GM23338 (cell line): ENCODE results near the gene CADM4. TPM values are rescaled to one million over a fixed set of nuclear protein-coding genes. Genes with fewer than 3 reads are reported as not detected.

ENCODE experiments used
- ATAC-seq: fragments of 200-7000 bp; cut with Tn5 transposase; 3 replicates; pipeline ENCODE4 v1.9.1; 2020
- DNase-seq: peaks from one replicate; pipeline ENCODE4 v3.0.0-alpha.2; 2015; ENCODE audit warnings: low spot score
- H2AFZ ChIP-seq: fragments of 200-600 bp; sonication (generic); 2 replicates; pipeline ENCODE4 v1.8.0; 2016; ENCODE audit warnings: antibody characterized with exemption, mild to moderate bottlenecking, moderate library complexity
- H3F3A ChIP-seq: fragments of 200-600 bp; sonication (generic); replicated peaks from 2 replicates; pipeline ENCODE4 v1.8.0; 2017; ENCODE audit warnings: antibody characterized with exemption, mixed run types, low read depth
- H3K27ac ChIP-seq: fragments of 200-600 bp; sonication (generic); 2 replicates; pipeline ENCODE4 v1.6.1; 2016; ENCODE audit warnings: low read depth
- H3K27me3 ChIP-seq: fragments of 200-600 bp; sonication (generic); 2 replicates; pipeline ENCODE4 v1.8.0; 2016; ENCODE audit warnings: mild to moderate bottlenecking, mixed run types, moderate library complexity; ENCODE audit not compliant: insufficient read depth
- H3K36me3 ChIP-seq: fragments of 200-600 bp; sonication (generic); 2 replicates; pipeline ENCODE4 v1.8.0; 2016; ENCODE audit warnings: mild to moderate bottlenecking; ENCODE audit not compliant: insufficient read depth
- H3K4me1 ChIP-seq: fragments of 200-600 bp; sonication (generic); 2 replicates; pipeline ENCODE4 v1.8.0; 2016; ENCODE audit warnings: mild to moderate bottlenecking, moderate library complexity; ENCODE audit not compliant: insufficient read depth
- H3K4me2 ChIP-seq: fragments of 200-600 bp; sonication (generic); 2 replicates; pipeline ENCODE4 v1.7.1; 2017; ENCODE audit warnings: mixed run types
- H3K4me3 ChIP-seq: fragments of 200-600 bp; sonication (generic); 2 replicates; pipeline ENCODE4 v1.6.1; 2016; ENCODE audit warnings: mixed run types
- H3K79me2 ChIP-seq: fragments of 200-600 bp; sonication (generic); replicated peaks from 2 replicates; pipeline ENCODE4 v1.8.0; 2017; ENCODE audit warnings: mild to moderate bottlenecking; ENCODE audit not compliant: insufficient read depth
- H3K9me2 ChIP-seq: fragments of 200-600 bp; sonication (generic); 2 replicates; pipeline ENCODE4 v1.8.0; 2017; ENCODE audit not compliant: insufficient read depth
- H4K20me1 ChIP-seq: fragments of 200-600 bp; sonication (generic); replicated peaks from 2 replicates; pipeline ENCODE4 v1.8.0; 2017; ENCODE audit warnings: mild to moderate bottlenecking; ENCODE audit not compliant: insufficient read depth
- H3K27ac Mint-ChIP-seq: 2 replicates; pipeline ENCODE4 v1.8.0; 2020; ENCODE audit warnings: inconsistent platforms, mild to moderate bottlenecking, moderate library complexity, mixed read lengths
- H3K27me3 Mint-ChIP-seq: 3 replicates; pipeline ENCODE4 v1.8.0; 2022; ENCODE audit warnings: low read depth, mild to moderate bottlenecking, moderate library complexity, mixed read lengths, inconsistent platforms; ENCODE audit not compliant: insufficient read depth, poor library complexity
- H3K36me3 Mint-ChIP-seq: 3 replicates; pipeline ENCODE4 v1.8.0; 2021; ENCODE audit warnings: low read depth, mild to moderate bottlenecking, inconsistent platforms, moderate library complexity, mixed read lengths
- H3K4me1 Mint-ChIP-seq: 3 replicates; pipeline ENCODE4 v1.8.0; 2020; ENCODE audit warnings: mild to moderate bottlenecking, inconsistent platforms, mixed read lengths
- H3K4me3 Mint-ChIP-seq: 3 replicates; pipeline ENCODE4 v1.8.0; 2021; ENCODE audit warnings: moderate library complexity, mild to moderate bottlenecking, inconsistent platforms, mixed read lengths
- H3K9me3 Mint-ChIP-seq: 3 replicates; pipeline ENCODE4 v1.8.0; 2020; ENCODE audit warnings: moderate library complexity, mild to moderate bottlenecking, inconsistent platforms, mixed read lengths
- CTCF ChIP-seq, 2 experiments: fragments of 200-600 bp in 1 of 2; sonication (generic) in 1 of 2; conservative IDR thresholded peaks; 2 replicates each; pipeline versions ENCODE4 v1.5.1 to v1.6.1; 2016 to 2017; ENCODE audit warnings: antibody characterized with exemption in 2 of 2, low read depth in 2 of 2, mild to moderate bottlenecking in 2 of 2, moderate library complexity in 1 of 2
- EZH2phosphoT487 ChIP-seq: fragments of 200-600 bp; sonication (generic); IDR thresholded peaks from one replicate; pipeline ENCODE4 v1.8.1; 2018; ENCODE audit warnings: antibody characterized with exemption; ENCODE audit not compliant: unreplicated experiment
- JUNB ChIP-seq: IDR thresholded peaks from one replicate; pipeline ENCODE4 v1.6.1; 2016; ENCODE audit warnings: antibody characterized with exemption; ENCODE audit not compliant: unreplicated experiment
- NANOG ChIP-seq: IDR thresholded peaks from 2 replicates; pipeline ENCODE4 v1.6.1; 2016; ENCODE audit warnings: antibody characterized with exemption, borderline replicate concordance
- STAT1 ChIP-seq: IDR thresholded peaks from one replicate; pipeline ENCODE4 v1.6.1; 2016; ENCODE audit warnings: antibody characterized with exemption; ENCODE audit not compliant: unreplicated experiment
- ZNF114 ChIP-seq: fragments of 250-450 bp; sonication (Bioruptor Pico); IDR thresholded peaks from 2 replicates; pipeline ENCODE4 v1.5.0; 2020; ENCODE audit warnings: mild to moderate bottlenecking, moderate library complexity
- ZNF331 ChIP-seq: fragments of 250-450 bp; sonication (Bioruptor Pico); IDR thresholded peaks from 2 replicates; pipeline ENCODE4 v1.5.0; 2020; ENCODE audit warnings: low read depth, mild to moderate bottlenecking, moderate library complexity
- polyA plus RNA-seq: library from polyadenylated mRNA; unstranded; fragments of >200 nt; fragmentation: Nextera tagmentation; extraction: Ambion mirVana; gene quantifications from 2 replicates; pipeline ENCODE4 v1.2.1, GENCODE V29; 2016
- total RNA-seq: library from RNA; depleted of rRNA; stranded (reverse); fragments of >200 nt; shearing (Covaris generic); gene quantifications from 2 replicates; pipeline ENCODE4 v1.2.3, GENCODE V29; 2014
- TF ChIP-seq, protein P1 (sequence below): IDR thresholded peaks from one replicate; pipeline ENCODE4 v1.6.1; 2018; ENCODE audit warnings: antibody characterized with exemption; ENCODE audit not compliant: unreplicated experiment
- TF ChIP-seq, protein P2 (sequence below): IDR thresholded peaks from 2 replicates; pipeline ENCODE4 v1.6.1; 2016; ENCODE audit warnings: antibody characterized with exemption

CADM4 gene
- total and polyA plus RNA-seq, 2 experiments from 2014 or later: 3.7 to 21.2 TPM

DNA sequence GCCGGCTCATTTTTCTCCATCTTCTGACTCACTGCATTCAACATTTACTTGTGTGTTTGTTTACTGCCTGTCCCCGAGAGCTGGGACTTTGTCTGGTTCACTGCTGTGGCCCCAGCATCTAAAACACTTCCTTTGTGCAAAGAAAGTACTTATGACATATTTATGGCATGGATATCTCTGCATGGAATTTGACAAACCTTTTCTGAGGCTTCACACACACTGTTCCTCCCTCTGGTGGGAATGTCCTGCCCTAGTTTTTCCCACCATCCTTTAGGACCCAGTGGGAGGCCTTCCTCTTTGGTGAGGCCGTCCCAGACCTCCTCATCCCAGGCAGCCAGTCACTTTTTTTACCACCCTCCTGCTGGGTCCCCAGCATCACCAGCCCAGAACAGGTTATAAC is 29.2 kb downstream of the CADM4 start:
- Histone ChIP-seq H3K79me2 (peaks cover 6% of the 10 kb centered on the region; the same call in 1 of the 2 replicates), H4K20me1 (no peaks in the 10 kb centered on the region; the same call in 1 of the 2 replicates), H3K9me2 (no peaks in the 10 kb centered on the region), H3K4me1 (no peaks in the 10 kb centered on the region), H3K27me3 (no peaks in the 10 kb centered on the region), H3K27ac (no peak overlapping the region), H2AFZ (no peak overlapping the region), H3F3A (no peaks in the 10 kb centered on the region), H3K36me3 (no peaks in the 10 kb centered on the region), H3K4me3 (no peak overlapping the region), H3K4me2 (no peak overlapping the region)
- Mint-ChIP-seq H3K27me3 (peaks cover 18% of the 10 kb centered on the region), H3K4me3 (no peak overlapping the region; the same call in 2 of the 3 replicates), H3K36me3 (peaks cover 36% of the 10 kb centered on the region), H3K27ac (no peak overlapping the region), H3K9me3 (peaks cover 11% of the 10 kb centered on the region), H3K4me1 (peaks cover 9% of the 10 kb centered on the region)
- ATAC-seq (no peak; the same call in 2 of the 3 replicates), DNase-seq (no peak)
- TF ChIP-seq, protein P1, sequence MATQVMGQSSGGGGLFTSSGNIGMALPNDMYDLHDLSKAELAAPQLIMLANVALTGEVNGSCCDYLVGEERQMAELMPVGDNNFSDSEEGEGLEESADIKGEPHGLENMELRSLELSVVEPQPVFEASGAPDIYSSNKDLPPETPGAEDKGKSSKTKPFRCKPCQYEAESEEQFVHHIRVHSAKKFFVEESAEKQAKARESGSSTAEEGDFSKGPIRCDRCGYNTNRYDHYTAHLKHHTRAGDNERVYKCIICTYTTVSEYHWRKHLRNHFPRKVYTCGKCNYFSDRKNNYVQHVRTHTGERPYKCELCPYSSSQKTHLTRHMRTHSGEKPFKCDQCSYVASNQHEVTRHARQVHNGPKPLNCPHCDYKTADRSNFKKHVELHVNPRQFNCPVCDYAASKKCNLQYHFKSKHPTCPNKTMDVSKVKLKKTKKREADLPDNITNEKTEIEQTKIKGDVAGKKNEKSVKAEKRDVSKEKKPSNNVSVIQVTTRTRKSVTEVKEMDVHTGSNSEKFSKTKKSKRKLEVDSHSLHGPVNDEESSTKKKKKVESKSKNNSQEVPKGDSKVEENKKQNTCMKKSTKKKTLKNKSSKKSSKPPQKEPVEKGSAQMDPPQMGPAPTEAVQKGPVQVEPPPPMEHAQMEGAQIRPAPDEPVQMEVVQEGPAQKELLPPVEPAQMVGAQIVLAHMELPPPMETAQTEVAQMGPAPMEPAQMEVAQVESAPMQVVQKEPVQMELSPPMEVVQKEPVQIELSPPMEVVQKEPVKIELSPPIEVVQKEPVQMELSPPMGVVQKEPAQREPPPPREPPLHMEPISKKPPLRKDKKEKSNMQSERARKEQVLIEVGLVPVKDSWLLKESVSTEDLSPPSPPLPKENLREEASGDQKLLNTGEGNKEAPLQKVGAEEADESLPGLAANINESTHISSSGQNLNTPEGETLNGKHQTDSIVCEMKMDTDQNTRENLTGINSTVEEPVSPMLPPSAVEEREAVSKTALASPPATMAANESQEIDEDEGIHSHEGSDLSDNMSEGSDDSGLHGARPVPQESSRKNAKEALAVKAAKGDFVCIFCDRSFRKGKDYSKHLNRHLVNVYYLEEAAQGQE: no peak
- TF ChIP-seq JUNB (no peak), NANOG (no peak), STAT1 (no peak), ZNF331 (CRISPR knock-in tag) (no peak), CTCF (conservative IDR thresholded peaks at IDR 0.05; ENCODE audit: low read depth in 2 of 2) (no peak), EZH2phosphoT487 (no peak)
- TF ChIP-seq, protein P2, sequence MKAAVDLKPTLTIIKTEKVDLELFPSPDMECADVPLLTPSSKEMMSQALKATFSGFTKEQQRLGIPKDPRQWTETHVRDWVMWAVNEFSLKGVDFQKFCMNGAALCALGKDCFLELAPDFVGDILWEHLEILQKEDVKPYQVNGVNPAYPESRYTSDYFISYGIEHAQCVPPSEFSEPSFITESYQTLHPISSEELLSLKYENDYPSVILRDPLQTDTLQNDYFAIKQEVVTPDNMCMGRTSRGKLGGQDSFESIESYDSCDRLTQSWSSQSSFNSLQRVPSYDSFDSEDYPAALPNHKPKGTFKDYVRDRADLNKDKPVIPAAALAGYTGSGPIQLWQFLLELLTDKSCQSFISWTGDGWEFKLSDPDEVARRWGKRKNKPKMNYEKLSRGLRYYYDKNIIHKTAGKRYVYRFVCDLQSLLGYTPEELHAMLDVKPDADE: no peak

DNA sequence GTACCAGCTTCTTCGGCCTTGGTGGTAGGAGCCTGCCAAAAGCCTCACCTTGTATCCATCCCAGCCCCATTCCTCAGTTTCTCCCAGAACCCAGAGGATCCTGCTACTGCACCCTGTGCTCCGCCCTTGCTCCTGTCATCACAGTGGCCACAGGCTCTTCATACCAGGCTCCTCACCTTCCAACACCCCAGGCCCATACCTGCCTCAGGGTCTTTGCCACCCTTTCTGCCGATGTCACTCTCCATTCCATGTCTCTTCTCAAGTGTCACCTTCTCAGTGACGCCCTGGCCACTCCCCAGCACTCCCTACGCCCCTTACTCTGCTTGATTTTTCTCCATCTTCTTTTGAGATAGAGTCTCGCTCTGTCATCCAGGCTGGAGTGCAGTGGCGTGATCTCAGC is 29.8 kb downstream of the CADM4 start:
- no peak overlapping the region for H3K4me3 ChIP-seq
- DNase-seq: no peak
- ATAC-seq: no peak
- no peaks in the 10 kb centered on the region for H3K9me2 ChIP-seq
- Mint-ChIP-seq H3K36me3 (peaks cover 36% of the 10 kb centered on the region), H3K9me3 (peaks cover 11% of the 10 kb centered on the region), H3K4me1 (peaks cover 9% of the 10 kb centered on the region), H3K27ac (no peak overlapping the region), H3K27me3 (peaks cover 19% of the 10 kb centered on the region), H3K4me3 (no peak overlapping the region)
- no peak overlapping the region for H3K27ac ChIP-seq
- no peaks in the 10 kb centered on the region for H3K36me3 ChIP-seq
- H3F3A ChIP-seq: no peaks in the 10 kb centered on the region
- H4K20me1 ChIP-seq: no peaks in the 10 kb centered on the region; the same call in 1 of the 2 replicates
- H3K4me2 ChIP-seq: no peak overlapping the region
- no peak for TF ChIP-seq JUNB
- no peak for TF ChIP-seq ZNF331 (CRISPR knock-in tag)
- TF ChIP-seq EZH2phosphoT487: no peak
- no peak for TF ChIP-seq STAT1
- TF ChIP-seq ZNF114 (CRISPR knock-in tag): no peak
- no peaks in the 10 kb centered on the region for H3K27me3 ChIP-seq
- no peak overlapping the region for H2AFZ ChIP-seq
- H3K79me2 ChIP-seq: peaks cover 2% of the 10 kb centered on the region; the same call in 1 of the 2 replicates
- no peaks in the 10 kb centered on the region for H3K4me1 ChIP-seq
